ENCODE measurements around the gene POP7.
"Not testable (repeated sequence)": the region's sequence is repeated elsewhere in the genome, so short reads cannot be mapped to it uniquely, and the experiment has no call there.

Gene POP7

DNA sequence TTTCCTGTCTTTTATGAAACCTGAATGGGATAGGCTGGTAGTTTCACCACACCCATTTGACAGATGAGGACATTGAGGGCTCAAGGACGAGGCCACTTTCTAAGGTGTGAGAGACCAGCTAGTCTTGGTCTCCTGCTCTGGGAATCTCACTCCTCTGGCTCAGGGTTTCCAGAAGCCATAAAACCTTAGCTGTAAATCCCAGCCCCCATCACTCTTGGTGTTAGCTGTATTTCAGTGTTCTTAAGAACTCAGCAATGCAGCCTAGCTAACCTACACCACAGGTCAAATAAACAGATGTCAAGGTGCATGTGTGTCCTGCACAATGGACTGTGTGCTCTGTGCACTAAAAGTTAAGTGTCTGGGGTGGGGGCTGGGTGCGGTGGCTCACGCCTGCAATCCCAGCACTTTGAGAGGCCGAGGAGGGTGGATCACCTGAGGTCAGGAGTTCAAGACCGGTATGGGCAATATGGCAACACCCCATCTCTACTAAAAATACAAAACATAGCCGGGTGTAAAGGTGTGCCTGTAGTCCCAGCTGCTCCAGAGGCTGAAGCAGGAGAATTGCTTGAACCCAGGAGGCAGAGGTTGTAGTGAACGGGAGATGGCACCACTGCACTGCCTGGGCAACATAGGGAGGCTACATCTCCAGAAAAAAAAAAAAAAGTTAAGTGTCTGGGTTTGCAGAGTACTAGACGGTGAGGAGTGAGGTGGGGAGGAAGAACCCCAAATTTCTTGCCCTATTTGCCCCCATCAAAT, 13.8 kb downstream of the POP7 start:
- peak in 1 of 10 donors; percentile 8 for DNase-seq
- intact Hi-C loops (cut with DNase I) = no loop called here

DNA sequence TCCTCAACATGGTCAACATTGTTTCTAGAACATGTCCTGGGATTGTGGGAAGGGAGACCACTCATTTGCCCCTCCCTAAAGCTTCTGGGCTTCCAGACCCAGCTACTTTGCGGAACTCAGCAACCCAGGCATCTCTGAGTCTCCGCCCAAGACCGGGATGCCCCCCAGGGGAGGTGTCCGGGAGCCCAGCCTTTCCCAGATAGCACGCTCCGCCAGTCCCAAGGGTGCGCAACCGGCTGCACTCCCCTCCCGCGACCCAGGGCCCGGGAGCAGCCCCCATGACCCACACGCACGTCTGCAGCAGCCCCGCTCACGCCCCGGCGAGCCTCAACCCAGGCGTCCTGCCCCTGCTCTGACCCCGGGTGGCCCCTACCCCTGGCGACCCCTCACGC, 14.4 kb downstream of the POP7 start, which contains the start of gene EPO:
EPO (plus strand) TSS at position 190 of the 392 bp plus-strand sequence. CDS start 513 bp downstream, outside the sequence.
- intact Hi-C loops (cut with DNase I) = no loop called here
- peak in 2 of 10 donors; percentile 54 to 78 for DNase-seq

DNA sequence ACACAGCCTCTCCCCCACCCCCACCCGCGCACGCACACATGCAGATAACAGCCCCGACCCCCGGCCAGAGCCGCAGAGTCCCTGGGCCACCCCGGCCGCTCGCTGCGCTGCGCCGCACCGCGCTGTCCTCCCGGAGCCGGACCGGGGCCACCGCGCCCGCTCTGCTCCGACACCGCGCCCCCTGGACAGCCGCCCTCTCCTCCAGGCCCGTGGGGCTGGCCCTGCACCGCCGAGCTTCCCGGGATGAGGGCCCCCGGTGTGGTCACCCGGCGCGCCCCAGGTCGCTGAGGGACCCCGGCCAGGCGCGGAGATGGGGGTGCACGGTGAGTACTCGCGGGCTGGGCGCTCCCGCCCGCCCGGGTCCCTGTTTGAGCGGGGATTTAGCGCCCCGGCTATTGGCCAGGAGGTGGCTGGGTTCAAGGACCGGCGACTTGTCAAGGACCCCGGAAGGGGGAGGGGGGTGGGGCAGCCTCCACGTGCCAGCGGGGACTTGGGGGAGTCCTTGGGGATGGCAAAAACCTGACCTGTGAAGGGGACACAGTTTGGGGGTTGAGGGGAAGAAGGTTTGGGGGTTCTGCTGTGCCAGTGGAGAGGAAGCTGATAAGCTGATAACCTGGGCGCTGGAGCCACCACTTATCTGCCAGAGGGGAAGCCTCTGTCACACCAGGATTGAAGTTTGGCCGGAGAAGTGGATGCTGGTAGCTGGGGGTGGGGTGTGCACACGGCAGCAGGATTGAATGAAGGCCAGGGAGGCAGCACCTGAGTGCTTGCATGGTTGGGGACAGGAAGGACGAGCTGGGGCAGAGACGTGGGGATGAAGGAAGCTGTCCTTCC, 15.0 kb downstream of the POP7 start:
- intact Hi-C loops (cut with DNase I) = no loop called here
- DNase-seq = no peak

DNA sequence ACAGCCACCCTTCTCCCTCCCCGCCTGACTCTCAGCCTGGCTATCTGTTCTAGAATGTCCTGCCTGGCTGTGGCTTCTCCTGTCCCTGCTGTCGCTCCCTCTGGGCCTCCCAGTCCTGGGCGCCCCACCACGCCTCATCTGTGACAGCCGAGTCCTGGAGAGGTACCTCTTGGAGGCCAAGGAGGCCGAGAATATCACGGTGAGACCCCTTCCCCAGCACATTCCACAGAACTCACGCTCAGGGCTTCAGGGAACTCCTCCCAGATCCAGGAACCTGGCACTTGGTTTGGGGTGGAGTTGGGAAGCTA, 15.5 kb downstream of the POP7 start:
- intact Hi-C loops (cut with DNase I) = no loop called here
- DNase-seq = no peak

DNA sequence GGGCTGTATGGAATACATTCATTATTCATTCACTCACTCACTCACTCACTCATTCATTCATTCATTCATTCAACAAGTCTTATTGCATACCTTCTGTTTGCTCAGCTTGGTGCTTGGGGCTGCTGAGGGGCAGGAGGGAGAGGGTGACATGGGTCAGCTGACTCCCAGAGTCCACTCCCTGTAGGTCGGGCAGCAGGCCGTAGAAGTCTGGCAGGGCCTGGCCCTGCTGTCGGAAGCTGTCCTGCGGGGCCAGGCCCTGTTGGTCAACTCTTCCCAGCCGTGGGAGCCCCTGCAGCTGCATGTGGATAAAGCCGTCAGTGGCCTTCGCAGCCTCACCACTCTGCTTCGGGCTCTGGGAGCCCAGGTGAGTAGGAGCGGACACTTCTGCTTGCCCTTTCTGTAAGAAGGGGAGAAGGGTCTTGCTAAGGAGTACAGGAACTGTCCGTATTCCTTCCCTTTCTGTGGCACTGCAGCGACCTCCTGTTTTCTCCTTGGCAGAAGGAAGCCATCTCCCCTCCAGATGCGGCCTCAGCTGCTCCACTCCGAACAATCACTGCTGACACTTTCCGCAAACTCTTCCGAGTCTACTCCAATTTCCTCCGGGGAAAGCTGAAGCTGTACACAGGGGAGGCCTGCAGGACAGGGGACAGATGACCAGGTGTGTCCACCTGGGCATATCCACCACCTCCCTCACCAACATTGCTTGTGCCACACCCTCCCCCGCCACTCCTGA, 16.7 kb downstream of the POP7 start:
- no peak for DNase-seq
- intact Hi-C loops (cut with DNase I) = no loop called here

DNA sequence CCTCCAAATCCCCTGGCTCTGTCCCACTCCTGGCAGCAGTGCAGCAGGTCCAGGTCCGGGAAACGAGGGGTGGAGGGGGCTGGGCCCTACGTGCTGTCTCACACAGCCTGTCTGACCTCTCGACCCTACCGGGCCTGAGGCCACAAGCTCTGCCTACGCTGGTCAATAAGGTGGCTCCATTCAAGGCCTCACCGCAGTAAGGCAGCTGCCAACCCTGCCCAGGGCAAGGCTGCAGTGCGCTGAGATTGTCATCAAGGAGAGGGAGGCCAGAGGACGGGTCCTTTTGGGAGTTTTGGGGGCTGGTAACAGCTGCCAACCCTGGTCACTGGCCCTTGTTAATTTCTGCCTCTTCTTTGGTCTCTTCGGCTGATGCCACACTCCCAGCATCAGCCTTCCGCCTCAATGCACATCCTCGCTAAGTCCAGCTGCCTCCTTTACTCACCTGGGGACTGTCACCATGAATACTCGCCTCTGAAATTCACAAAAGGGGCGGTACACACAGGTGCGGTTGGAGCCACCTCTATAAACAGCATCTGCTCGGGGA, 17.9 kb downstream of the POP7 start:
- intact Hi-C loops (cut with DNase I) = no loop called here
- peak in 1 of 10 donors; percentile 37 for DNase-seq

DNA sequence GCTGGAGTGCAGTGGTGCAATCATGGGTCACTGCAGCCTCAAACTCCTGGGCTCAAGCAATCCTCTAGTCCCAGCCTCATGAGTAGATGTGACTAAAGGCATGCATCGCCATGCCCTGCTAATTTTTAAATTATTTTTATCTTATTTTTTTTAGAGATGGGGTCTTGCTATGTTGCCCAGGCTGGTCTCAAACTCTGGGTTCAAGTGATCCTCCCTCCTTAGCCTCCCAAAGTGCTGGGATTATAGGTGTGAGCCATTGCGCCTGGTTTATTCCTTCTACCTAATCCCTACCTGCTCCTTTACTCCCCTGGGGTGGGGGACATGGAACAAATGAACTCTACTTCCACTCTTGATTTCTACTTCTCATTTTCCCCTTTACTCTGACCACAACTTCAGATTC, 18.4 kb downstream of the POP7 start:
- DNase-seq; intact Hi-C loops (cut with DNase I): not testable (repeated sequence)

DNA sequence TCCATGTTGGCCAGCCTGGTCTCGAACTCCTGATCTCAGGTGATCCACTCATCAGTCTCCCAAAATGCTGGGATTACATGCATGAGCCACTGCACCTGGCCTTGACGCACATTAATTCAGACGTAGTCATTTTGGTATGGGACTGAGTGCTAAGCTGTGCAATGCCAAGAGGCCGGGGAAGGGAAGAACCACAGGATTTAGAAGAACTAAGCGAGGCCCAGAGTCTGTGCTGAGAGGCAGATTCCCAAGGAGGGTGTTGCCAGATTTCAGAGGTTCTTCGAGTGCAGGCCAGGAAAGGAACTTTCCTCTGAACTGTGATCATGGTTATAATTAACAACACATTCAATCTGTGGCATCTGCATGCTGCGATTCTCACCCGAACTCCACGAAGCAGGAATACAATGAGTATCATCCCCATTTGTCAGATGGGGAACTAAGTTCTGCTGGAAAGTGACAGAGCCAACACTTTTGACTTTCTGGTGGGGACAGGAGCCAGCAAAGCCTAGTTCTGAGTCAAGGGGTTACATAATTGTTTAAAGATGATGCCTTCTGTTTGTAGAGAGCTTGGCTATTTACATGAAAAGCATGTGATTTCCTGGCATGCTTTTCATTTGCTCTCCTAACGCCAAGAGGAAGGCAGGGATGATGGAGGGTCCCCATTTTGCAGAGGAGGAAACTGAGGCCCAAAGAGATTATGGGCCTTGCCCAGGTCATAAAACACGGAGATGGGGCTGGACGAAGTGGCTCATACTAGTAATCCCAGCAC, 21.3 kb downstream of the POP7 start:
- intact Hi-C loops (cut with DNase I) = loop anchor here (2.0 to 5.0 kb wide), 2 partner anchors 22 to 260 kb away; no protein-coding TSS in a partner anchor
- no peak for DNase-seq

DNA sequence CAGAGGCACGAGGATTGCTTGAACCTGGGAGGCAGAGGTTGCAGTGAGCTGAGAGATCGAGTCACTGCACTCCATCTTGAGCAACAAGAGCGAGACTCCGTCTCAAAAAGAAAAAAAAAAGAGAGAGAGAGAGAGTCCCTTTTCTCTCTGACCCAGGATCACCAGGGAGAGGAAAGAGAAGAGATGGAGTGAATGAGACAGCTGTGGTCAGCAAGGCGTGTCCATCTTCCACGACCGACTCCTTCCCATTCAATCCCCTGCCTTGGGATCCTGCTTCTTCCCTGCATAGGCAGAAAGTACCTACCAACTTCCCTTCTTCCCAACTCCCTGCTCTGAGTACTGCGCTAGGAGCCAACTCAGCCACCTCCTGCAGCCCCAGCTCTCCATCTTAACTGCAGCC, 22.3 kb downstream of the POP7 start:
- intact Hi-C loops (cut with DNase I) = loop anchor here (5.0 kb wide), 1 partner anchor 261 kb away; no protein-coding TSS in a partner anchor
- DNase-seq = no peak

DNA sequence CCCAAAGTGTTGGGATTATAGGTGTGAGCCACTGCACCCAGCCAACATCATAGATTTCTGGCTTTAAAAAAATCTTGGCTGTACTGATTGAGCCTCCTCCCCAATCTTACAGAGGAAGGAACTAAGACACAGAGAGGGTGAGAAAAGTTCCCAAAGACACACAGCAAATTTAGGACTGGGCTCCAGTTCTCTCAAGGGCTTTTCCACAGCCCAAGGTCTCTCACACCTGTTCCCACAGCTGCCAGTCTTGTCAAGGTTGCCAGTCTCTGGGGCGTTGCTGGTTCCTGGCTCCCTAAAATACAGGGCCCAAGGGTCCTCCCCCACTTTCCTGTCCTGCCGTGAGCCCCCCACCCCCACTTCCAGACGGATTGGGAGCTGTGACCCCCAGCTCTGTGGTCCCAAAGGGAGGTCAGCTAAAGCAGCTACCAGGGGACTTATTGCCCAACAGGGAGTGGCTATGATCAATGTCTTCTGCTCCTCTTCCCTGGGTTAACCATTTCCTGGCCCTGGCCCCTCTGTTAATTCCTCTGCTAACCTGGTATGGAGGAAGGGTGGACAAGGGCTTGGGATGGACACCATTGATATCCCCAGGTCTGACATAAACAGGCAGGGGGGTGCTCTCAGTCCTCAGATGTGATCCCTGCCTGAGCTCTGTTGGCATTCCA, 24.3 kb downstream of the POP7 start:
- intact Hi-C loops (cut with DNase I) = no loop called here
- DNase-seq = no peak

DNA sequence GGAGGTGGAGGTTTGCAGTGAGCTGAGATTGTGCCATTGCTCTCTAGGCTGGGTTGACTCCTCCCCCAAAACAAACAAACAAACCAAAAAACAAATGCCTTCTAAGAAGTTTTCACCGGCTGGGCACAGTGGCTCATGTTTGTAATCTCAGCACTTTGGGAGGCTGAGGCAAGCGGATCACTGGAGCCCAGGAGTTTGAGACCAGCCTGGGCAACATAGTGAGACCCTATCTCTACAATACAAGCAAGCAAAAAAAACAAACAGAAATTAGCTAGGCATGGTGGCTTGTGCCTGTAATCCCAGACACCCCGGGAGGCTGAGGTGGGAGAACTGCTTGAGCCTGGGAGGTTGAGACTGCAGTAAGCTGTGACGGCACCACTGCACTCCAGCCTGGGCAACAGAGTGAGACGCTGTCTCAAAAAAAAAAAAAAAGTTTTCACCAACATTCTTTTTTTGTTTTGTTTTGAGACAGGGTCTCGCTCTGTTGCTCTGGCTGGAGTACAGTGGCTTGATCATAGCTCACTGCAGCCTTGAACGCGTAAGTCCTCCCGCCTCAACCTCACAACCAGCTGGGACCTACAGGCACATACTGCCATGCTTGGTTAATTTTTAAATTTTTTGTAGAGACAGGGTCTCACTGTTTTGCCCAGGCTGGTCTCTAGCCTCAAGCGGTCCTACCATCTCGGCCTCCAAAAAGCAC, 26.2 kb downstream of the POP7 start:
- intact Hi-C loops (cut with DNase I) = no loop called here
- DNase-seq = no peak

DNA sequence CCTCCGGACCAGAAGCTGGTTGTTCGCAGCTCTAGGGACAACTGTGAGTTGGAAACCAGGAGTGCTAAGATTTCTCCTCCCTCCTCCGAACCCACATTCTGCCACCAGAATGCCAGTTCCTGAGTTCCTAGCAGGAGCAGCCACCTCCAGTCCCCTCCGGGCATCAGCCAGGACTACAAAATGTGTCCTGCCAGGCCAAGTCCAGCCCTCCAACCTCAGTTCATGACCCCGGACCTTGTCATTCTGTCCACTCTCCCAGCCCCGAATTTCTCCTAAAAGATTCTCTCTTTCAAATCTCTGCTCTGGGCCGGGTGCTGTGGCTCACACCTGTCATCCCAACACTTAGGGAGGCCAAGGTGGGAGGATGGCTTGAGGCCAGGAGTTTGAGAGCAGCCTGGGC, 29.8 kb downstream of the POP7 start:
- peak in 1 of 10 donors; percentile 43 for DNase-seq
- intact Hi-C loops (cut with DNase I) = no loop called here

DNA sequence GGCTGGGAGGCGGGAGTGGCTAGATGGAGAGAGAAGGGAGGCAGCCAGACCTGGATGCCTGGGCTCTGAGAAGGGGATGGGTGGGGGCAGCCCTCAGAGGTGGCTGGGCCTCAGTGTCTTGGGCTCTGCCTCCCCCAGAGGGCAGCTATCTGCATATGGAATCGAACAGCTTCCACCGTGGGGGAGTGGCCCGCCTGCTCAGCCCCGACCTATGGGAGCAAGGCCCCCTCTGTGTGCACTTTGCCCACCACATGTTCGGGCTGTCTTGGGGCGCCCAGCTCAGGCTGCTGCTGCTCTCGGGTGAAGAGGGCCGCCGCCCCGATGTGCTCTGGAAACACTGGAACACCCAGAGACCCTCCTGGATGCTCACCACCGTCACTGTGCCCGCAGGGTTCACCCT, 30.8 kb downstream of the POP7 start:
- intact Hi-C loops (cut with DNase I) = no loop called here
- peak in 1 of 10 donors; percentile 72 for DNase-seq

DNA sequence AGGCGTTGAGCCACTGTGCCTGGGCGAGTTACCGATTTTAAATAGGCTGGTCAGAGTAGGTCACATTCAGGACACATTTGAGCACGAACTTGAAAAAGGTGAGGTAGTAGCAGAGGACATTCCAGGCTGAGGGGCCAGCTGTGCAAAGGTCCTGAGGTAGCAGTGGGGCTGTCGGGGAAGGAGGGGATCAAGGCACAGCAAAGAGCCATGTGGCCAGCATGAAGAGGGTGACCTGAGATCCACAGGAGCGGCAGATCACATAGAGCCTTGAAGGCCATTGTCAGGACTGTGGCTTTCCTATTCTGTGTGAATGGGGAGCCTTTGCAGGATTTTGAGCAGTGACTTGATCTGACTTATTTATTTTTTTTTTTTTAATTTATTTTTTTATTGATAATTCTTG, 34.0 kb downstream of the POP7 start:
- DNase-seq = peak in 1 of 10 donors; percentile 54
- intact Hi-C loops (cut with DNase I) = no loop called here

DNA sequence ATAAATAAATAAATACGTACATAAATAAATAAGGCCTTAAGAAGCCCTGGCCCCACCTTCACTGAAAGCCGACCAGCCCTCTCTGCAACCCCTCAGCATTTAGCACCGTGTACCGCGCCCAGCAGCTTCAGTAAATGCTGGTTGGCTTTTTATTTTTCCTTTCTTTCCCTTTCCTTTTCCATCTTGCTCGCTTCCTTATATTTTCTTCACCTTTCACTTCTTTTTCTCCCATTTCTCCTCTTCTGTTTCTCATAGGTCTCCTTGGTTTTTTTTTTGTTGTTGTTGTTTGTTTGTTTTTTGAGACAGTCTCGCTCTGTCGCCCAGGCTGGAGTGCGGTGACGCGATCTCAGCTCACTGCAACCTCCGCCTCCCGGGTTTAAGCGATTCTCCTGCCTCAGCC, 38.7 kb downstream of the POP7 start:
- intact Hi-C loops (cut with DNase I) = no loop called here
- no peak for DNase-seq

DNA sequence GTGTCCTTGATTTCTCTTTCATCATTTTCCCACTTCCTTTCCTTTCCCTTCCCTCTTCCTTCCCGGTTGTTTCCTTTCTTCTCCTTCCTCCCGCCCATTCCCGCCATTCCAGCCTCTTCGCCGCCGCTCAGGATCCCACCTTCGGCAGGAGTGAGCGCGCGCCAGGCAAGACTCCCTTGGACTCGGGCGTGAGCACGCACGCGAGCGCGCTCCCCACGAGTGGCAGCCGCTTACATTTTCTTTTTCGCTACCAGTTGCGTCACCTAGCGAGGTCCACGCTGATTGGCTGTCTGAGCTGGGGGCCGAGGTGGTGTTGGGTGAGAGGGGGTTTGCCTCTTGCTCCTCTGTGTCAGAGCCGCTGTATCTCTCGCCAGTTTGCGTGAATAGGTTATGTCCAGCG, 39.3 kb downstream of the POP7 start:
- peak in 9 of 10 donors; percentile 23 to 95 (median 73) for DNase-seq
- intact Hi-C loops (cut with DNase I) = no loop called here

DNA sequence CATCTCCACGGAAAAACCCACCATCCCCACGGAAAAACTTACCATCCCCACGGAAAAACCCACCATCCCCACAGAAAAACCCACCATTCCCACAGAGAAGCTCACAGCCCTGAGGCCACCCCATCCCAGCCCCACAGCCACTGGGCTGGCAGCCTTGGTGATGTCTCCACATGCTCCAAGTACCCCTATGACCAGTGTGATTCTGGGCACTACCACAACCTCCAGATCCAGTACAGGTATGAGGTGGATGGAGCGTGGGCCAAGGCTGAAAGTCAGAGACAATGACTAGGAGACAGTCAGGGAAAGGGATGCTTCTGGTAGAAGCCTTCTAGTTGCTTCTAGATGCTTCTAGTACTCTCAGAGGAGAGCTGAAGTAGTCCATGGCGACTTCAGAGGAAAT, 47.1 kb downstream of the POP7 start:
- DNase-seq = no peak
- intact Hi-C loops (cut with DNase I) = no loop called here

DNA sequence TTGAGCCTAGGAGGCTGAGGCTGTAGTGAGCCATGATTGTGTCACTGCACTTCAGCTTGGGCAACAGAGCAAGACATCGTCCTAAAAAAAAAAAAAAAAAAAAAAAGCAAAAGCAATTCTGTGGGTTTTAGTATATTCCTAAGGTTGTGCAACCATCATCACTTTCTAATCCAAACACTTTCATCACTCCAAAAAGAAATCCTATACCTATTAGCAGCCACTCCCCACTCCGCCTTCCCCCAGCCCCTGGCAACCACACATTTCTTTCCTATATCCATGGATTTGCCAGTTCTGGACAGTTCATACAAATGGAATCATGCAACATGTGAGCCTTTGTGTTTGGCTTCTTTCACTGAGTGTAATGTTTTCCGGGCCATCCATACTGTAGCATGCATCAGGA, 47.8 kb downstream of the POP7 start:
- intact Hi-C loops (cut with DNase I) = no loop called here

More for the DNA sequence above, 47.8 kb downstream of the POP7 start:
- DNase-seq = no peak

Data from posterior cingulate gyrus (tissue), 11 donors.